Measurements from ENCODE around the gene GRIN2A.

The GRIN2A gene

GRCh38 chr16:9870962-9871361 lies 311.3 kb downstream of the GRIN2A start:
- TF ChIP-seq CTCF (IDR thresholded peaks at IDR 0.05; ENCODE audit: borderline replicate concordance, insufficient read depth, low read depth, low read length) = no peak
- no peak overlapping the region for H3K4me3 ChIP-seq (ENCODE audit: low read depth, low read length)

GRCh38 chr16:9869776-9870175 lies 312.5 kb downstream of the GRIN2A start:
- H3K4me3 ChIP-seq (ENCODE audit: low read depth, low read length) = no peak overlapping the region
- TF ChIP-seq CTCF (IDR thresholded peaks at IDR 0.05; ENCODE audit: borderline replicate concordance, insufficient read depth, low read depth, low read length) = no peak

GRCh38 chr16:9868606-9869149 lies 313.6 kb downstream of the GRIN2A start:
- no peak for TF ChIP-seq CTCF (IDR thresholded peaks at IDR 0.05; ENCODE audit: borderline replicate concordance, insufficient read depth, low read depth, low read length)
- H3K4me3 ChIP-seq (ENCODE audit: low read depth, low read length) = no peak overlapping the region

- no peak for TF ChIP-seq CTCF (IDR thresholded peaks at IDR 0.05; ENCODE audit: borderline replicate concordance, insufficient read depth, low read depth, low read length)
- no peak overlapping the region for H3K4me3 ChIP-seq (ENCODE audit: low read depth, low read length)
Observed at GRCh38 chr16:9867176-9867575, 315.1 kb downstream of the GRIN2A start.

- H3K4me3 ChIP-seq (ENCODE audit: low read depth, low read length) = no peak overlapping the region
- TF ChIP-seq CTCF (IDR thresholded peaks at IDR 0.05; ENCODE audit: borderline replicate concordance, insufficient read depth, low read depth, low read length) = no peak
Observed at GRCh38 chr16:9864461-9864860, 317.8 kb downstream of the GRIN2A start.

- H3K4me3 ChIP-seq (ENCODE audit: low read depth, low read length) = no peak overlapping the region
- no peak for TF ChIP-seq CTCF (IDR thresholded peaks at IDR 0.05; ENCODE audit: borderline replicate concordance, insufficient read depth, low read depth, low read length)
Observed at GRCh38 chr16:9862327-9862726, 319.9 kb downstream of the GRIN2A start.

GRCh38 chr16:9860876-9861275 lies 321.4 kb downstream of the GRIN2A start:
- no peak overlapping the region for H3K4me3 ChIP-seq (ENCODE audit: low read depth, low read length)
- TF ChIP-seq CTCF (IDR thresholded peaks at IDR 0.05; ENCODE audit: borderline replicate concordance, insufficient read depth, low read depth, low read length) = no peak
